Right lobe of liver (tissue), 6 donors: Measurements from ENCODE around the gene AMOTL2. TPM values are rescaled to one million over a fixed set of nuclear protein-coding genes. Genes with fewer than 3 reads are reported as not detected.
A peak's percentile ranks its signal among the peaks of the same experiment; 100 is the strongest.

Experiments
- ATAC-seq, 4 donors: fragments of 200-7000 bp; cut with Tn5 transposase; one replicate each; pipeline ENCODE4 v1.9.1; 2020; ENCODE audit warnings: mild to moderate bottlenecking in 4 of 4, moderate library complexity in 4 of 4
- DNase-seq, 3 donors: peaks; one replicate each; pipeline ENCODE4 v3.0.0-alpha.2; 2020
- H3K27ac ChIP-seq, 3 donors: fragments of 200-600 bp; one replicate each; pipeline ENCODE4 v1.8.0; 2022
- H3K27me3 ChIP-seq, 2 donors: fragments of 200-600 bp; one replicate each; pipeline ENCODE4 v1.8.0; 2022
- H3K36me3 ChIP-seq, 4 donors: fragments of 200-600 bp; sonication (generic) in 1 of 4; one replicate each; pipeline versions ENCODE4 v1.5.1 to v1.8.0; 2017 to 2022; ENCODE audit warnings: control low read depth in 1 of 4
- H3K4me1 ChIP-seq, 4 donors: fragments of 200-600 bp; sonication (generic) in 1 of 4; one replicate each; pipeline versions ENCODE4 v1.5.1 to v1.8.0; 2017 to 2022; ENCODE audit warnings: control low read depth in 1 of 4
- H3K4me3 ChIP-seq, 3 donors: fragments of 200-600 bp; one replicate each; pipeline ENCODE4 v1.8.0; 2022
- H3K9me3 ChIP-seq, 4 donors: fragments of 200-600 bp; sonication (generic) in 1 of 4; one replicate each; pipeline versions ENCODE4 v1.5.1 to v1.8.0; 2017 to 2022; ENCODE audit warnings: control low read depth in 1 of 4
- POLR2A ChIP-seq: fragments of 450-650 bp; IDR thresholded peaks from one replicate; pipeline ENCODE4 v1.6.1; 2017; ENCODE audit warnings: antibody characterized with exemption, mild to moderate bottlenecking
- WGBS: methylation state at CpG from one replicate; pipeline ENCODE4 v1.1.6; 2018; ENCODE audit warnings: low coverage, low lambda C conversion rate; ENCODE audit not compliant: insufficient coverage; ENCODE audit errors: missing lambda C conversion rate; 5-methylcytosine and 5-hydroxymethylcytosine counted together
- intact Hi-C, 2 donors: fragments of 100-400 bp; cut with DNase I; formaldehyde crosslinking; loops; one replicate each; pipeline versions ENCODE4 v1.11.2 to v1.14.1; 2022
- total RNA-seq, 6 experiments: library from RNA; depleted of rRNA in 2 of 6; stranded (reverse); fragments of >200 nt in 2 of 6; fragmentation: NEBNext Ultra II Directional in 3 of 6; extraction: Animal tissue kit (Norgen Biotek cat#: 25700) in 3 of 6; gene quantifications; one replicate each; pipeline versions ENCODE4 v1.1.0 to v1.2.4, GENCODE V29; 2016 to 2023
- TF ChIP-seq, protein P1 (sequence below), 4 donors: fragments of 200-600 bp in 3 of 4; fragments of 450-650 bp in 1 of 4; IDR thresholded peaks; one replicate each; pipeline versions ENCODE4 v1.5.1 to v1.8.0; 2016 to 2022; ENCODE audit warnings: antibody characterized with exemption in 4 of 4, mild to moderate bottlenecking in 2 of 4
- donor health status: DM: no; HTN: yes; CAD: no.
- donor health status: DM: no; HTN: no; CAD: no.
- donor health status: DM: no; HTN: no; CAD: no.
- donor health status: DM: no; HTN: yes; CAD: no.
- donor health status: DM: no; HTN: yes; CAD: no.

AMOTL2 gene
- total RNA-seq, 6 experiments from 2014 or later, result 18.0 to 33.3 (median 21.8) TPM

DNA sequence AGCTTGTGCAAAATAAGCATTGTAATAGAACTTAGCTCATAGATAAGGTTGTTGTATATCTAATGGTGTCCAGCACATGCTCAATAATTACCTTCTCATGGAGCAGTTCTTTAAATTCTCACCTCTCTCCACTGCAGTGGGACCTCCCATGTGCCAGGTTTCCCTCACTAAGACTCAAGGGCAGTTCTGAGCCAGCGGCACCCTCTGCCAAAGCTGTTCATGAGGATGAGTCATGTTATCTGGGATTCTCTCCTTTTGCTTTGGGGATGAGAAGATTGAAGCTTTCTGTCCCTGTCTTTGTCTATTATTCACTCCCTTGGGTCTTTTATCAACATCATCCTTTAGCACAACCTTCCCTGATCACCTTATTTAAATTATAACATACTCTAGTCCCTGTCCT is 15.6 kb upstream of the AMOTL2 start:
- TF ChIP-seq, protein P1, sequence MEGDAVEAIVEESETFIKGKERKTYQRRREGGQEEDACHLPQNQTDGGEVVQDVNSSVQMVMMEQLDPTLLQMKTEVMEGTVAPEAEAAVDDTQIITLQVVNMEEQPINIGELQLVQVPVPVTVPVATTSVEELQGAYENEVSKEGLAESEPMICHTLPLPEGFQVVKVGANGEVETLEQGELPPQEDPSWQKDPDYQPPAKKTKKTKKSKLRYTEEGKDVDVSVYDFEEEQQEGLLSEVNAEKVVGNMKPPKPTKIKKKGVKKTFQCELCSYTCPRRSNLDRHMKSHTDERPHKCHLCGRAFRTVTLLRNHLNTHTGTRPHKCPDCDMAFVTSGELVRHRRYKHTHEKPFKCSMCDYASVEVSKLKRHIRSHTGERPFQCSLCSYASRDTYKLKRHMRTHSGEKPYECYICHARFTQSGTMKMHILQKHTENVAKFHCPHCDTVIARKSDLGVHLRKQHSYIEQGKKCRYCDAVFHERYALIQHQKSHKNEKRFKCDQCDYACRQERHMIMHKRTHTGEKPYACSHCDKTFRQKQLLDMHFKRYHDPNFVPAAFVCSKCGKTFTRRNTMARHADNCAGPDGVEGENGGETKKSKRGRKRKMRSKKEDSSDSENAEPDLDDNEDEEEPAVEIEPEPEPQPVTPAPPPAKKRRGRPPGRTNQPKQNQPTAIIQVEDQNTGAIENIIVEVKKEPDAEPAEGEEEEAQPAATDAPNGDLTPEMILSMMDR (IDR thresholded peaks at IDR 0.05), result no peak
- TF ChIP-seq POLR2A, result no peak
- no CpG with 5 or more reads among the region's 1 CpG for WGBS
- no peaks in the 10 kb centered on the region for H3K9me3 ChIP-seq
- no peak overlapping the region for H3K4me3 ChIP-seq
- DNase-seq, result no peak
- ATAC-seq, result no peak
- H3K27me3 ChIP-seq, result no peaks in the 10 kb centered on the region
- intact Hi-C loops, result loop anchor here in 1 of 2 donors (10.0 kb wide), 1 partner anchor 85 kb away; no protein-coding TSS in a partner anchor
- H3K27ac ChIP-seq, result no peak overlapping the region
- no peaks in the 10 kb centered on the region for H3K4me1 ChIP-seq
- H3K36me3 ChIP-seq, result no peaks in the 10 kb centered on the region

DNA sequence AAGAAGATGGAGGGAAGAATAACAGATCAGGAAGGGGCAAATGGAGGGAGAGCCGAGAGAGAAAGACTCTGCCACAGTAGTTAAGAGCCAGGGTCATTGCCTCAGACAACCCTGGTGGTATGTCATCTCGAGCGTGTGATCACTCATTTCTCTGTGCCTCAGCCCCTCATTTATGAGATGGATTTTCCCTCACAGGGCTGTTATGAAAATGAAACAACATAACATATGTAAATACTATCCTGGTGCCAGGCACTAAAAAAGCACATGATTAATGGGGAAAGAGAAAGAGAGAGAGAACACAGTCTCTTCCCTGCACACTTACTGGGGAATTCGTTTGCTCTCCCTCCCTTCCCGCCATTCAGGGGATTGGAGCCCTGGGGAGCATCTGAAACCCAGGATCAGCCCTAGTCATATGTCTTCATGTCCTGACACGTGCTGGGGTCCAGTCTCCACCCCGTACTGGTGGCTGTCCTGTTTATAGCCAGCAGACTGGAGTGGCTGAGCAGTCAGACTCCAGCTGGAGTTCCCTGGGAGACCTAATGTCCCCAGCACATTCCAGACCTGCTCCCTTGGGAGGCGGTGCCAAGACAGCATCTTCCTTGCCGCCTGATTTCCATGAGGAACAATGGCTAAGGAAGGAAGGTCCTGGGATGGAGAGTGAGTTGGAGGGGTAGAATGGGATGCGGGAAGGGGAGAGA is 14.7 kb upstream of the AMOTL2 start:
- Histone ChIP-seq H3K27ac (no peak overlapping the region), H3K4me3 (no peak overlapping the region), H3K4me1 (no peaks in the 10 kb centered on the region), H3K9me3 (no peaks in the 10 kb centered on the region), H3K36me3 (no peaks in the 10 kb centered on the region), H3K27me3 (no peaks in the 10 kb centered on the region)
- ATAC-seq, result peak in 2 of 4 donors; percentile 22 to 29
- no peak for DNase-seq
- no peak for TF ChIP-seq POLR2A
- TF ChIP-seq, protein P1 (IDR thresholded peaks at IDR 0.05), result no peak
- 62% methylated on average over 8 of the region's 10 CpGs for WGBS
- intact Hi-C loops, result loop anchor here in 1 of 2 donors (10.0 kb wide), 1 partner anchor 86 kb away; no protein-coding TSS in a partner anchor

DNA sequence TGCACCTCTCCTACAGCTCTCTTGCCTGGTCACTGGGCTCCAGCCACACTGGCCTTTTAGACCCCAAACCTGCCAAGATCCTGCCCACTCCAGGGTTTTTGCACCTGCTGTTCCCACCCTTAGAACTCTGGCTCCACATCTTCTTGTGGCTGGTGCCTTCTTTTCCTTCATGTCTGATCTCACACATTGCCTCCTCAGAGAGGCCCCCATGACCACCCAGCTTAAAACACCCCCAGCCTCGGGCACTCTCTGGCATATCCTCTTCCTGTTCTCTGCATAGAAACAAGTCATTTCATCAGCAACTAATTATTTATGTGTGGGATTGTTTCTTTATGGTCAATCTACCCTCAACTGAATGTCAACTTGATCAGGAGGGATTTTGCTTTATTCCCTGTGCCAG is 14.0 kb upstream of the AMOTL2 start:
- no peak overlapping the region for H3K4me3 ChIP-seq
- no peak for TF ChIP-seq POLR2A
- TF ChIP-seq, protein P1 (IDR thresholded peaks at IDR 0.05), result no peak
- no peak overlapping the region for H3K27ac ChIP-seq
- intact Hi-C loops, result loop anchor here in 1 of 2 donors (10.0 kb wide), 1 partner anchor 87 kb away; no protein-coding TSS in a partner anchor
- no peak for DNase-seq
- 29% methylated on average over 1 of the region's 1 CpG for WGBS
- no peaks in the 10 kb centered on the region for H3K36me3 ChIP-seq
- no peak for ATAC-seq
- no peaks in the 10 kb centered on the region for H3K27me3 ChIP-seq
- no peaks in the 10 kb centered on the region for H3K4me1 ChIP-seq
- H3K9me3 ChIP-seq, result no peaks in the 10 kb centered on the region

DNA sequence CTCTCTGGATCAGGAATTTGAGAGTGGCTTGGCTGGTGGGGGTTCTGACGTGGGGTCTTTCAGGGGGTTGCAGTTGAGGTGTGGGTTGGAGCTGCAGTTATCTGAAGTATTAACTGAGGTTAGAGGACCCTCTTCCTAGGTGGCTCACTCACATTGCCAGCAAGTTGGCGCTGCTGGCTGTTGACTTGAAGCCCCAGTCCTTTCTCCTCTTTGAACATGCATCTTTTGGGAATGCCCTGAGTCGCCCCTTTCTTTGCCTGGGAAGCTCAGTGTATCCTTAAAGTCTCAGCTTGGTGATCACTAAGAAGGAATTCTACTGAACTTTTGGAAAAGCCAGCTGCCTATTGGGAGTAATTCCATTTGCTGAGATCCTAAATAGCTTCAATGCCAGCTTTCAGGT is 13.0 kb upstream of the AMOTL2 start:
- DNase-seq (no peak), ATAC-seq (no peak)
- H3K9me3 ChIP-seq, result no peaks in the 10 kb centered on the region
- no peak for TF ChIP-seq POLR2A
- TF ChIP-seq, protein P1 (IDR thresholded peaks at IDR 0.05), result no peak
- 0% methylated on average over 1 of the region's 3 CpGs for WGBS
- no peaks in the 10 kb centered on the region for H3K27me3 ChIP-seq
- no peak overlapping the region for H3K27ac ChIP-seq
- intact Hi-C loops, result loop anchor here in 1 of 2 donors (10.0 kb wide), 1 partner anchor 88 kb away; no protein-coding TSS in a partner anchor
- H3K4me3 ChIP-seq, result no peak overlapping the region
- H3K4me1 ChIP-seq, result no peaks in the 10 kb centered on the region
- no peaks in the 10 kb centered on the region for H3K36me3 ChIP-seq
